H1 (cell line): ENCODE measurements around the gene GRIK4. TPM values are rescaled to one million over a fixed set of nuclear protein-coding genes. Genes with fewer than 3 reads are reported as not detected.

Experiments used
- CTCF ChIA-PET: fragments of 300-600 bp; sonication (Branson Sonifier 250); formaldehyde crosslinking; loops from one replicate; lab custom pipeline; 2021; ENCODE audit not compliant: partially characterized antibody; lab: Charles Lee
- POLR2A ChIA-PET: fragments of 300-600 bp; sonication (Branson Sonifier 250); formaldehyde crosslinking; loops from one replicate; lab custom pipeline; 2021; ENCODE audit warnings: inconsistent platforms; ENCODE audit not compliant: partially characterized antibody; lab: Charles Lee
- DNase-seq, 2 experiments: peaks; one replicate each; pipeline versions ENCODE4 v3.0.0 to v3.0.0-alpha.2; 2010 to 2022; ENCODE audit warnings: low spot score in 2 of 2, low read depth in 1 of 2, mixed read lengths in 1 of 2
- FAIRE-seq: peaks from 2 replicates; lab custom pipeline; 2011; peaks lifted over from hg19 to GRCh38; lab: Jason Lieb, UNC
- H2AFZ ChIP-seq: 2 replicates; pipeline ENCODE4 v1.8.1; 2012; ENCODE audit warnings: low read length, inconsistent platforms
- H2AK5ac ChIP-seq: 2 replicates; pipeline ENCODE4 v1.6.1; 2013; ENCODE audit warnings: low read depth, low read length
- H2BK120ac ChIP-seq: replicated peaks from 2 replicates; pipeline ENCODE3; 2013; ENCODE audit warnings: low read depth, low read length, inconsistent platforms
- H2BK12ac ChIP-seq: 2 replicates; pipeline ENCODE4 v1.6.1; 2013; ENCODE audit warnings: low read depth, low read length
- H2BK15ac ChIP-seq: 2 replicates; pipeline ENCODE4 v1.6.1; 2013; ENCODE audit warnings: low read length
- H2BK20ac ChIP-seq: 2 replicates; pipeline ENCODE4 v1.6.1; 2013; ENCODE audit warnings: low read length
- H2BK5ac ChIP-seq: 2 replicates; pipeline ENCODE4 v1.6.1; 2013; ENCODE audit warnings: low read depth, low read length
- H3K14ac ChIP-seq: 2 replicates; pipeline ENCODE4 v1.6.1; 2013; ENCODE audit warnings: inconsistent platforms; ENCODE audit not compliant: insufficient read length
- H3K18ac ChIP-seq: 2 replicates; pipeline ENCODE4 v1.6.1; 2013; ENCODE audit warnings: low read length; ENCODE audit errors: extremely low read depth
- H3K23ac ChIP-seq: 2 replicates; pipeline ENCODE4 v1.6.1; 2013; ENCODE audit warnings: inconsistent platforms; ENCODE audit not compliant: insufficient read length
- H3K23me2 ChIP-seq: 2 replicates; pipeline ENCODE4 v1.6.1; 2013; ENCODE audit warnings: low read depth, low read length
- H3K27ac ChIP-seq: 2 replicates; pipeline ENCODE4 v1.6.1; 2011; ENCODE audit warnings: low read depth, low read length, inconsistent platforms
- H3K27me3 ChIP-seq, 4 experiments: replicated peaks in 1 of 4; 1 replicate in 1 of 4; 2 replicates in 3 of 4; pipeline versions ENCODE4 v1.6.1 to v1.8.1; 2011 to 2013; ENCODE audit warnings: low read length in 3 of 4, mild to moderate bottlenecking in 3 of 4, inconsistent platforms in 2 of 4, mixed read lengths in 2 of 4, moderate library complexity in 1 of 4; ENCODE audit not compliant: control insufficient read depth in 3 of 4, insufficient read depth in 3 of 4; ENCODE audit errors: extremely low read depth in 1 of 4
- H3K36me3 ChIP-seq, 4 experiments: 2 replicates each; pipeline versions ENCODE4 v1.6.1 to v1.8.1; 2011 to 2013; ENCODE audit warnings: mild to moderate bottlenecking in 4 of 4, low read length in 3 of 4, moderate library complexity in 2 of 4, control low read depth in 1 of 4, inconsistent platforms in 1 of 4; ENCODE audit not compliant: insufficient read depth in 4 of 4, control insufficient read depth in 2 of 4
- H3K4ac ChIP-seq: replicated peaks from 2 replicates; pipeline ENCODE3; 2013; ENCODE audit warnings: low read length, low read depth, mixed read lengths, inconsistent platforms; ENCODE audit not compliant: insufficient read length
- H3K4me1 ChIP-seq, 4 experiments: replicated peaks in 1 of 4; 1 replicate in 1 of 4; 2 replicates in 3 of 4; pipeline versions ENCODE4 v1.6.1 to v1.8.1; 2011 to 2013; ENCODE audit warnings: low read length in 3 of 4, inconsistent platforms in 2 of 4, mixed read lengths in 1 of 4; ENCODE audit not compliant: insufficient read depth in 4 of 4, control insufficient read depth in 3 of 4
- H3K4me2 ChIP-seq, 2 experiments: 2 replicates each; pipeline versions ENCODE4 v1.6.1 to v1.8.1; 2011 to 2013; ENCODE audit warnings: low read depth in 2 of 2, low read length in 2 of 2, control low read depth in 1 of 2, inconsistent platforms in 1 of 2, mild to moderate bottlenecking in 1 of 2; ENCODE audit not compliant: insufficient read depth in 1 of 2
- H3K4me3 ChIP-seq, 4 experiments: fragments of 200-600, 300-600 bp in 1 of 4; sonication (generic), shearing (Covaris generic), sonication (Bioruptor Twin) in 1 of 4; 2 replicates each; pipeline versions ENCODE4 v1.5.1 to v1.8.1; 2011 to 2016; ENCODE audit warnings: low read length in 4 of 4, low read depth in 3 of 4, control low read depth in 2 of 4, inconsistent platforms in 2 of 4, mild to moderate bottlenecking in 2 of 4, mixed read lengths in 1 of 4, moderate library complexity in 1 of 4; ENCODE audit not compliant: insufficient read depth in 2 of 4; ENCODE audit errors: extremely low read depth in 1 of 4
- H3K56ac ChIP-seq: replicated peaks from 2 replicates; pipeline ENCODE3; 2013; ENCODE audit warnings: low read depth, mild to moderate bottlenecking, mixed read lengths, low read length, inconsistent platforms; ENCODE audit not compliant: insufficient read length
- H3K79me1 ChIP-seq: 2 replicates; pipeline ENCODE4 v1.6.1; 2013; ENCODE audit warnings: low read depth, low read length, control low read depth
- H3K79me2 ChIP-seq, 2 experiments: 2 replicates each; pipeline versions ENCODE4 v1.6.1 to v1.8.1; 2012 to 2013; ENCODE audit warnings: low read length in 2 of 2, mild to moderate bottlenecking in 2 of 2, inconsistent platforms in 1 of 2; ENCODE audit not compliant: insufficient read depth in 2 of 2, control insufficient read depth in 1 of 2
- H3K9ac ChIP-seq, 4 experiments: replicated peaks in 1 of 4; 1 replicate in 1 of 4; 2 replicates in 3 of 4; pipeline versions ENCODE4 v1.6.1 to v1.8.1; 2011 to 2013; ENCODE audit warnings: low read depth in 3 of 4, low read length in 3 of 4, control low read depth in 2 of 4, mild to moderate bottlenecking in 2 of 4, moderate library complexity in 2 of 4, inconsistent platforms in 1 of 4; ENCODE audit errors: extremely low read depth in 1 of 4
- H3K9me3 ChIP-seq, 2 experiments: 2 replicates each; pipeline versions ENCODE4 v1.6.1 to v1.8.1; 2012 to 2013; ENCODE audit warnings: mild to moderate bottlenecking in 2 of 2, moderate library complexity in 2 of 2, control low read depth in 1 of 2, inconsistent platforms in 1 of 2, low read depth in 1 of 2, low read length in 1 of 2, mixed read lengths in 1 of 2; ENCODE audit not compliant: insufficient read depth in 2 of 2
- H4K20me1 ChIP-seq, 2 experiments: replicated peaks in 1 of 2; 2 replicates each; pipeline versions ENCODE3 to v1.8.1; 2011 to 2013; ENCODE audit warnings: inconsistent platforms in 2 of 2, low read length in 2 of 2, mild to moderate bottlenecking in 1 of 2; ENCODE audit not compliant: insufficient read depth in 2 of 2, control insufficient read depth in 1 of 2
- H4K5ac ChIP-seq: 2 replicates; pipeline ENCODE4 v1.6.1; 2013; ENCODE audit warnings: low read length, low read depth, mixed read lengths, inconsistent platforms; ENCODE audit not compliant: insufficient read length
- H4K8ac ChIP-seq: 2 replicates; pipeline ENCODE4 v1.8.0; 2013; ENCODE audit warnings: mild to moderate bottlenecking, moderate library complexity, low read length, inconsistent platforms; ENCODE audit not compliant: insufficient read depth; ENCODE audit errors: extremely low read depth
- H4K91ac ChIP-seq: replicated peaks from 2 replicates; pipeline ENCODE3; 2013; ENCODE audit warnings: low read length, mixed read lengths, inconsistent platforms; ENCODE audit not compliant: insufficient read length
- ASH2L ChIP-seq: fragments of 200-600, 300-600 bp; sonication (generic); IDR thresholded peaks from one replicate; pipeline ENCODE4 v1.7.1; 2017; ENCODE audit warnings: low read length
- BACH1 ChIP-seq: IDR thresholded peaks from 2 replicates; pipeline ENCODE4 v1.6.1; 2012; ENCODE audit warnings: low read length, improper control_type of control experiment
- CEBPB ChIP-seq: IDR thresholded peaks from 2 replicates; pipeline ENCODE4 v1.6.1; 2012; ENCODE audit warnings: low read depth, low read length
- FOSL1 ChIP-seq: IDR thresholded peaks from 2 replicates; pipeline ENCODE4 v1.6.1; 2011; ENCODE audit warnings: mild to moderate bottlenecking, low read depth, low read length, moderate library complexity; ENCODE audit not compliant: insufficient read depth
- JUN ChIP-seq: IDR thresholded peaks from 2 replicates; pipeline ENCODE4 v1.6.1; 2011; ENCODE audit warnings: low read depth, mild to moderate bottlenecking, improper control_type of control experiment, low read length
- POLR2A ChIP-seq, 2 experiments: IDR thresholded peaks; 1 replicate in 1 of 2; 2 replicates in 1 of 2; pipeline ENCODE4 v1.6.1; 2011; ENCODE audit warnings: low read depth in 2 of 2, low read length in 2 of 2, mild to moderate bottlenecking in 2 of 2; ENCODE audit errors: control extremely low read depth in 1 of 2
- POU5F1 ChIP-seq: IDR thresholded peaks from 2 replicates; pipeline ENCODE4 v1.6.1; 2011; ENCODE audit warnings: low read depth, mild to moderate bottlenecking, low read length, moderate library complexity
- RAD21 ChIP-seq, 2 experiments: IDR thresholded peaks in 1 of 2; conservative IDR thresholded peaks in 1 of 2; 2 replicates each; pipeline ENCODE4 v1.6.1; 2011; ENCODE audit warnings: low read depth in 2 of 2, low read length in 2 of 2, improper control_type of control experiment in 1 of 2, inconsistent platforms in 1 of 2, mild to moderate bottlenecking in 1 of 2, moderate library complexity in 1 of 2
- RFX5 ChIP-seq: IDR thresholded peaks from 2 replicates; pipeline ENCODE4 v1.6.1; 2011; ENCODE audit warnings: low read depth, low read length, improper control_type of control experiment, borderline replicate concordance
- SAP30 ChIP-seq: fragments of 300-600 bp; sonication (generic); IDR thresholded peaks from 2 replicates; pipeline ENCODE4 v1.7.1; 2012; ENCODE audit warnings: low read length, moderate library complexity, mild to moderate bottlenecking, inconsistent platforms; ENCODE audit not compliant: insufficient read depth, insufficient replicate concordance
- SP4 ChIP-seq: IDR thresholded peaks from 2 replicates; pipeline ENCODE4 v1.6.1; 2012; ENCODE audit warnings: low read length, inconsistent platforms
- TEAD4 ChIP-seq: IDR thresholded peaks from 2 replicates; pipeline ENCODE4 v1.6.1; 2012; ENCODE audit warnings: low read depth, low read length, inconsistent platforms, mixed read lengths
- USF2 ChIP-seq: IDR thresholded peaks from 2 replicates; pipeline ENCODE4 v1.6.1; 2011; ENCODE audit warnings: low read length, improper control_type of control experiment
- WGBS, 2 experiments: shearing (Covaris generic) in 1 of 2; methylation state at CpG; one replicate each; pipeline versions ENCODE4 v1.1.6 to v1.1.7; 2013 to 2015; ENCODE audit warnings: low lambda C conversion rate in 2 of 2, mixed read lengths in 2 of 2, inconsistent platforms in 1 of 2, low coverage in 1 of 2, missing lambda C conversion rate in 1 of 2; ENCODE audit not compliant: insufficient replicate concordance in 2 of 2, insufficient coverage in 1 of 2, insufficient read length in 1 of 2; ENCODE audit errors: extremely low coverage in 1 of 2, missing lambda C conversion rate in 1 of 2; 5-methylcytosine and 5-hydroxymethylcytosine counted together
- polyA plus RNA-seq, 7 experiments: library from polyadenylated mRNA; depleted of rRNA in 3 of 7; stranded (reverse) in 5 of 7; unstranded in 2 of 7; fragments of >200 nt in 5 of 7; fragments of 200-250 nt in 2 of 7; gene quantifications; 1 replicate in 5 of 7; 2 replicates in 1 of 7; 4 replicates in 1 of 7; pipeline versions ENCODE4 v1.2.1 to v1.2.3, GENCODE V29; 2011 to 2013; ENCODE audit warnings: missing spikeins in 2 of 7, mixed read lengths in 2 of 7
- total RNA-seq: library from RNA; stranded (reverse); fragmentation: NEBNext Ultra II Directional; extraction: Animal tissue kit (Norgen Biotek cat#: 25700); gene quantifications from 2 replicates; pipeline ENCODE4 v1.2.1, GENCODE V29; 2021

Gene GRIK4
- total and polyA plus RNA-seq, 2 of the 8 experiments (the other 6 are each of a cell fraction or from before 2014, with no cell fraction given) = 1.2 to 2.9 TPM

GRCh38 chr11:120676991-120677390, 165.4 kb downstream of the GRIK4 start:
- no peak overlapping the region for H3K27ac ChIP-seq
- H3K4me1 ChIP-seq = peaks cover 0 to 7% (median 3%) of the 10 kb centered on the region in 4 experiments; a peak in 5 of 7 replicates
- no peak for FAIRE-seq
- no peak overlapping the region for H2BK5ac ChIP-seq
- ChIA-PET POLR2A (no interaction called here), CTCF (interaction anchor here (1.5 to 12.7 kb wide), 5 partner anchors 8 to 125 kb away, joined by 4 to 98 read pairs (median 16); no protein-coding TSS in a partner anchor)
- H3K4me2 ChIP-seq = no peak overlapping the region
- no peak overlapping the region for H3K23ac ChIP-seq
- H3K79me2 ChIP-seq = no peaks in the 10 kb centered on the region
- H3K18ac ChIP-seq = no peak overlapping the region
- no peak overlapping the region for H2BK120ac ChIP-seq
- H3K79me1 ChIP-seq = no peaks in the 10 kb centered on the region
- no peak overlapping the region for H3K56ac ChIP-seq
- H3K4ac ChIP-seq = no peak overlapping the region
- H3K14ac ChIP-seq = no peak overlapping the region
- no peak overlapping the region for H4K91ac ChIP-seq
- H4K5ac ChIP-seq = no peak overlapping the region
- no peak overlapping the region for H3K4me3 ChIP-seq
- H4K8ac ChIP-seq = no peak overlapping the region
- WGBS, 2 experiments = 92% methylated on average over 6 of the region's 6 CpGs; no CpG with 5 or more reads in 1 of the 2 experiments
- no peak overlapping the region for H3K9ac ChIP-seq
- no peak for DNase-seq
- H2BK15ac ChIP-seq = no peak overlapping the region
- no peak overlapping the region for H2AK5ac ChIP-seq
- H4K20me1 ChIP-seq = no peaks in the 10 kb centered on the region
- H3K36me3 ChIP-seq = no peaks in the 10 kb centered on the region
- H3K9me3 ChIP-seq = no peaks in the 10 kb centered on the region
- H3K23me2 ChIP-seq = no peaks in the 10 kb centered on the region; the same call in 1 of the 2 replicates
- H2AFZ ChIP-seq = no peak overlapping the region
- H2BK20ac ChIP-seq = no peak overlapping the region
- H3K27me3 ChIP-seq = no peaks in the 10 kb centered on the region
- H2BK12ac ChIP-seq = no peak overlapping the region
- TF ChIP-seq TEAD4 = no peak
- no peak for TF ChIP-seq RAD21 (IDR thresholded peaks at IDR 0.05 in 1 of 2, conservative IDR thresholded peaks at IDR 0.05 in 1 of 2; ENCODE audit: low read depth in 2 of 2, low read length in 2 of 2)
- no peak for TF ChIP-seq USF2
- TF ChIP-seq BACH1 = no peak
- no peak for TF ChIP-seq SP4
- TF ChIP-seq RFX5 = no peak
- no peak for TF ChIP-seq ASH2L
- TF ChIP-seq SAP30 = no peak
- no peak for TF ChIP-seq CEBPB
- no peak for TF ChIP-seq JUN
- TF ChIP-seq FOSL1 = no peak
- TF ChIP-seq POLR2A (IDR thresholded peaks at IDR 0.05; ENCODE audit: control extremely low read depth in 1 of 2, low read depth in 2 of 2, low read length in 2 of 2) = no peak
- no peak for TF ChIP-seq POU5F1
